Measurements from ENCODE around the gene KNDC1. TPM values are rescaled to one million over a fixed set of nuclear protein-coding genes. Genes with fewer than 3 reads are reported as not detected.

The KNDC1 gene
- total and polyA plus RNA-seq, 10 of the 15 experiments (the other 5 are each of a cell fraction or from before 2014, with no cell fraction given), result 0.03 to 0.11 (median 0.05) TPM; not detected in 7

DNA sequence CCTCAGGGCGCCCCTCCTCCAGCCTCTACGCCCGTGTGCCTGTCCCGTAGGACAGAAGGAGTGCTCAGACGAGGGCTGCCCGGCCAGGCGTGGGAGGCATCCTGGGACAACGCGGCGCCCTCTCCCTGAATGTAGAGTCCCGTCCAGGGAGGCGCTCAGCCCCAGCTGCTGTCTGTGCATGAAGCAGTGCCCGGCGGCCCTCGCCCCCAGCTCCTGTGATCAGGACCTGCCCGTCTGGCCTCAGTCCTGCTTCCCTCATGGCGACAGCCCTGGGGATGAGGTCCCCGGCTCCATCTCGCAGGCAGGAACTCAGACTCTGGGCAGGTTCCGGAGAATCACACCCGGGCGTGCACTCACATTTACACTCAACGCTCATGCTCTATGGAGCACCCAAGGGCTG lies 45.1 kb downstream of the KNDC1 start (continued):
- TF ChIP-seq, protein P1, sequence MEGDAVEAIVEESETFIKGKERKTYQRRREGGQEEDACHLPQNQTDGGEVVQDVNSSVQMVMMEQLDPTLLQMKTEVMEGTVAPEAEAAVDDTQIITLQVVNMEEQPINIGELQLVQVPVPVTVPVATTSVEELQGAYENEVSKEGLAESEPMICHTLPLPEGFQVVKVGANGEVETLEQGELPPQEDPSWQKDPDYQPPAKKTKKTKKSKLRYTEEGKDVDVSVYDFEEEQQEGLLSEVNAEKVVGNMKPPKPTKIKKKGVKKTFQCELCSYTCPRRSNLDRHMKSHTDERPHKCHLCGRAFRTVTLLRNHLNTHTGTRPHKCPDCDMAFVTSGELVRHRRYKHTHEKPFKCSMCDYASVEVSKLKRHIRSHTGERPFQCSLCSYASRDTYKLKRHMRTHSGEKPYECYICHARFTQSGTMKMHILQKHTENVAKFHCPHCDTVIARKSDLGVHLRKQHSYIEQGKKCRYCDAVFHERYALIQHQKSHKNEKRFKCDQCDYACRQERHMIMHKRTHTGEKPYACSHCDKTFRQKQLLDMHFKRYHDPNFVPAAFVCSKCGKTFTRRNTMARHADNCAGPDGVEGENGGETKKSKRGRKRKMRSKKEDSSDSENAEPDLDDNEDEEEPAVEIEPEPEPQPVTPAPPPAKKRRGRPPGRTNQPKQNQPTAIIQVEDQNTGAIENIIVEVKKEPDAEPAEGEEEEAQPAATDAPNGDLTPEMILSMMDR (IDR thresholded peaks at IDR 0.05 in 2 of 3, conservative IDR thresholded peaks at IDR 0.05 in 1 of 3; ENCODE audit: control insufficient read depth in 2 of 3, extremely low read depth in 1 of 3, insufficient read depth in 1 of 3, low read depth in 3 of 3, low read length in 3 of 3), result no peak
- no peak for TF ChIP-seq SUPT20H (IDR thresholded peaks at IDR 0.05; ENCODE audit: borderline replicate concordance, control insufficient read depth, low read depth, low read length)
- TF ChIP-seq, protein P2, sequence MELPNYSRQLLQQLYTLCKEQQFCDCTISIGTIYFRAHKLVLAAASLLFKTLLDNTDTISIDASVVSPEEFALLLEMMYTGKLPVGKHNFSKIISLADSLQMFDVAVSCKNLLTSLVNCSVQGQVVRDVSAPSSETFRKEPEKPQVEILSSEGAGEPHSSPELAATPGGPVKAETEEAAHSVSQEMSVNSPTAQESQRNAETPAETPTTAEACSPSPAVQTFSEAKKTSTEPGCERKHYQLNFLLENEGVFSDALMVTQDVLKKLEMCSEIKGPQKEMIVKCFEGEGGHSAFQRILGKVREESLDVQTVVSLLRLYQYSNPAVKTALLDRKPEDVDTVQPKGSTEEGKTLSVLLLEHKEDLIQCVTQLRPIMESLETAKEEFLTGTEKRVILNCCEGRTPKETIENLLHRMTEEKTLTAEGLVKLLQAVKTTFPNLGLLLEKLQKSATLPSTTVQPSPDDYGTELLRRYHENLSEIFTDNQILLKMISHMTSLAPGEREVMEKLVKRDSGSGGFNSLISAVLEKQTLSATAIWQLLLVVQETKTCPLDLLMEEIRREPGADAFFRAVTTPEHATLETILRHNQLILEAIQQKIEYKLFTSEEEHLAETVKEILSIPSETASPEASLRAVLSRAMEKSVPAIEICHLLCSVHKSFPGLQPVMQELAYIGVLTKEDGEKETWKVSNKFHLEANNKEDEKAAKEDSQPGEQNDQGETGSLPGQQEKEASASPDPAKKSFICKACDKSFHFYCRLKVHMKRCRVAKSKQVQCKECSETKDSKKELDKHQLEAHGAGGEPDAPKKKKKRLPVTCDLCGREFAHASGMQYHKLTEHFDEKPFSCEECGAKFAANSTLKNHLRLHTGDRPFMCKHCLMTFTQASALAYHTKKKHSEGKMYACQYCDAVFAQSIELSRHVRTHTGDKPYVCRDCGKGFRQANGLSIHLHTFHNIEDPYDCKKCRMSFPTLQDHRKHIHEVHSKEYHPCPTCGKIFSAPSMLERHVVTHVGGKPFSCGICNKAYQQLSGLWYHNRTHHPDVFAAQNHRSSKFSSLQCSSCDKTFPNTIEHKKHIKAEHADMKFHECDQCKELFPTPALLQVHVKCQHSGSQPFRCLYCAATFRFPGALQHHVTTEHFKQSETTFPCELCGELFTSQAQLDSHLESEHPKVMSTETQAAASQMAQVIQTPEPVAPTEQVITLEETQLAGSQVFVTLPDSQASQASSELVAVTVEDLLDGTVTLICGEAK (IDR thresholded peaks at IDR 0.05; ENCODE audit: borderline replicate concordance), result no peak
- TF ChIP-seq, protein P3, sequence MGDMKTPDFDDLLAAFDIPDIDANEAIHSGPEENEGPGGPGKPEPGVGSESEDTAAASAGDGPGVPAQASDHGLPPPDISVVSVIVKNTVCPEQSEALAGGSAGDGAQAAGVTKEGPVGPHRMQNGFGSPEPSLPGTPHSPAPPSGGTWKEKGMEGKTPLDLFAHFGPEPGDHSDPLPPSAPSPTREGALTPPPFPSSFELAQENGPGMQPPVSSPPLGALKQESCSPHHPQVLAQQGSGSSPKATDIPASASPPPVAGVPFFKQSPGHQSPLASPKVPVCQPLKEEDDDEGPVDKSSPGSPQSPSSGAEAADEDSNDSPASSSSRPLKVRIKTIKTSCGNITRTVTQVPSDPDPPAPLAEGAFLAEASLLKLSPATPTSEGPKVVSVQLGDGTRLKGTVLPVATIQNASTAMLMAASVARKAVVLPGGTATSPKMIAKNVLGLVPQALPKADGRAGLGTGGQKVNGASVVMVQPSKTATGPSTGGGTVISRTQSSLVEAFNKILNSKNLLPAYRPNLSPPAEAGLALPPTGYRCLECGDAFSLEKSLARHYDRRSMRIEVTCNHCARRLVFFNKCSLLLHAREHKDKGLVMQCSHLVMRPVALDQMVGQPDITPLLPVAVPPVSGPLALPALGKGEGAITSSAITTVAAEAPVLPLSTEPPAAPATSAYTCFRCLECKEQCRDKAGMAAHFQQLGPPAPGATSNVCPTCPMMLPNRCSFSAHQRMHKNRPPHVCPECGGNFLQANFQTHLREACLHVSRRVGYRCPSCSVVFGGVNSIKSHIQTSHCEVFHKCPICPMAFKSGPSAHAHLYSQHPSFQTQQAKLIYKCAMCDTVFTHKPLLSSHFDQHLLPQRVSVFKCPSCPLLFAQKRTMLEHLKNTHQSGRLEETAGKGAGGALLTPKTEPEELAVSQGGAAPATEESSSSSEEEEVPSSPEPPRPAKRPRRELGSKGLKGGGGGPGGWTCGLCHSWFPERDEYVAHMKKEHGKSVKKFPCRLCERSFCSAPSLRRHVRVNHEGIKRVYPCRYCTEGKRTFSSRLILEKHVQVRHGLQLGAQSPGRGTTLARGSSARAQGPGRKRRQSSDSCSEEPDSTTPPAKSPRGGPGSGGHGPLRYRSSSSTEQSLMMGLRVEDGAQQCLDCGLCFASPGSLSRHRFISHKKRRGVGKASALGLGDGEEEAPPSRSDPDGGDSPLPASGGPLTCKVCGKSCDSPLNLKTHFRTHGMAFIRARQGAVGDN (IDR thresholded peaks at IDR 0.05), result no peak
- TF ChIP-seq, protein P4, sequence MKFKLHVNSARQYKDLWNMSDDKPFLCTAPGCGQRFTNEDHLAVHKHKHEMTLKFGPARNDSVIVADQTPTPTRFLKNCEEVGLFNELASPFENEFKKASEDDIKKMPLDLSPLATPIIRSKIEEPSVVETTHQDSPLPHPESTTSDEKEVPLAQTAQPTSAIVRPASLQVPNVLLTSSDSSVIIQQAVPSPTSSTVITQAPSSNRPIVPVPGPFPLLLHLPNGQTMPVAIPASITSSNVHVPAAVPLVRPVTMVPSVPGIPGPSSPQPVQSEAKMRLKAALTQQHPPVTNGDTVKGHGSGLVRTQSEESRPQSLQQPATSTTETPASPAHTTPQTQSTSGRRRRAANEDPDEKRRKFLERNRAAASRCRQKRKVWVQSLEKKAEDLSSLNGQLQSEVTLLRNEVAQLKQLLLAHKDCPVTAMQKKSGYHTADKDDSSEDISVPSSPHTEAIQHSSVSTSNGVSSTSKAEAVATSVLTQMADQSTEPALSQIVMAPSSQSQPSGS (IDR thresholded peaks at IDR 0.05; ENCODE audit: low read length), result no peak
- no peak for TF ChIP-seq KAT2A (conservative IDR thresholded peaks at IDR 0.05; ENCODE audit: control insufficient read depth, low read depth, low read length)
- no peak for TF ChIP-seq RUNX3 (IDR thresholded peaks at IDR 0.05; ENCODE audit: low read length)
- TF ChIP-seq FOS (IDR thresholded peaks at IDR 0.05; ENCODE audit: borderline replicate concordance, extremely low read depth, insufficient read length), result no peak
- no peak for TF ChIP-seq NR2F1 (conservative IDR thresholded peaks at IDR 0.05)
- no peak for TF ChIP-seq IKZF1 (conservative IDR thresholded peaks at IDR 0.05)
- TF ChIP-seq, protein P5, sequence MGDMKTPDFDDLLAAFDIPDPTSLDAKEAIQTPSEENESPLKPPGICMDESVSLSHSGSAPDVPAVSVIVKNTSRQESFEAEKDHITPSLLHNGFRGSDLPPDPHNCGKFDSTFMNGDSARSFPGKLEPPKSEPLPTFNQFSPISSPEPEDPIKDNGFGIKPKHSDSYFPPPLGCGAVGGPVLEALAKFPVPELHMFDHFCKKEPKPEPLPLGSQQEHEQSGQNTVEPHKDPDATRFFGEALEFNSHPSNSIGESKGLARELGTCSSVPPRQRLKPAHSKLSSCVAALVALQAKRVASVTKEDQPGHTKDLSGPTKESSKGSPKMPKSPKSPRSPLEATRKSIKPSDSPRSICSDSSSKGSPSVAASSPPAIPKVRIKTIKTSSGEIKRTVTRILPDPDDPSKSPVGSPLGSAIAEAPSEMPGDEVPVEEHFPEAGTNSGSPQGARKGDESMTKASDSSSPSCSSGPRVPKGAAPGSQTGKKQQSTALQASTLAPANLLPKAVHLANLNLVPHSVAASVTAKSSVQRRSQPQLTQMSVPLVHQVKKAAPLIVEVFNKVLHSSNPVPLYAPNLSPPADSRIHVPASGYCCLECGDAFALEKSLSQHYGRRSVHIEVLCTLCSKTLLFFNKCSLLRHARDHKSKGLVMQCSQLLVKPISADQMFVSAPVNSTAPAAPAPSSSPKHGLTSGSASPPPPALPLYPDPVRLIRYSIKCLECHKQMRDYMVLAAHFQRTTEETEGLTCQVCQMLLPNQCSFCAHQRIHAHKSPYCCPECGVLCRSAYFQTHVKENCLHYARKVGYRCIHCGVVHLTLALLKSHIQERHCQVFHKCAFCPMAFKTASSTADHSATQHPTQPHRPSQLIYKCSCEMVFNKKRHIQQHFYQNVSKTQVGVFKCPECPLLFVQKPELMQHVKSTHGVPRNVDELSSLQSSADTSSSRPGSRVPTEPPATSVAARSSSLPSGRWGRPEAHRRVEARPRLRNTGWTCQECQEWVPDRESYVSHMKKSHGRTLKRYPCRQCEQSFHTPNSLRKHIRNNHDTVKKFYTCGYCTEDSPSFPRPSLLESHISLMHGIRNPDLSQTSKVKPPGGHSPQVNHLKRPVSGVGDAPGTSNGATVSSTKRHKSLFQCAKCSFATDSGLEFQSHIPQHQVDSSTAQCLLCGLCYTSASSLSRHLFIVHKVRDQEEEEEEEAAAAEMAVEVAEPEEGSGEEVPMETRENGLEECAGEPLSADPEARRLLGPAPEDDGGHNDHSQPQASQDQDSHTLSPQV (IDR thresholded peaks at IDR 0.05), result no peak
- TF ChIP-seq RFX5 (IDR thresholded peaks at IDR 0.05; ENCODE audit: low read depth, low read length), result no peak
